GM12878 (cell line): ENCODE data around the gene ABCD3. TPM values are rescaled to one million over a fixed set of nuclear protein-coding genes. Genes with fewer than 3 reads are reported as not detected.

ENCODE experiments used
- ATAC-seq: fragments of 200-7000 bp; cut with Tn5 transposase; 3 replicates; pipeline ENCODE4 v1.9.1; 2020; ENCODE audit warnings: mild to moderate bottlenecking, moderate library complexity
- BruUV-seq: library from RNA; stranded (reverse); fragments of 400-500 nt; replicated peaks from 2 replicates; lab custom pipeline; 2021; lab: Mats Ljungman, UMichigan
- CTCF ChIA-PET: fragments of 300-600 bp; sonication (Branson Sonifier 250); formaldehyde crosslinking; extraction: SDS; loops from one replicate; lab custom pipeline; 2021; ENCODE audit warnings: inconsistent platforms; lab: Yijun Ruan, JAX
- POLR2A ChIA-PET: fragments of 350-600 bp; formaldehyde crosslinking; extraction: SDS; loops from one replicate; lab custom pipeline; 2021; ENCODE audit warnings: inconsistent platforms; lab: Charles Lee
- RAD21 ChIA-PET: fragments of 300-600 bp; sonication (Branson Sonifier 250); formaldehyde crosslinking; loops from one replicate; lab custom pipeline; 2023; ENCODE audit warnings: antibody characterized with exemption; ENCODE audit not compliant: unreplicated experiment; lab: Charles Lee
- SMC1A ChIA-PET: fragments of 300-600 bp; sonication (Branson Sonifier 250); formaldehyde crosslinking; loops from one replicate; lab custom pipeline; 2023; ENCODE audit not compliant: unreplicated experiment, uncharacterized antibody; lab: Charles Lee
- DNase-seq: peaks from one replicate; pipeline ENCODE4 v3.0.0-alpha.2; 2011; ENCODE audit warnings: low read depth, low spot score
- FAIRE-seq: peaks from 3 replicates; lab custom pipeline; 2011; peaks lifted over from hg19 to GRCh38; lab: Jason Lieb, UNC
- H2AFZ ChIP-seq: 2 replicates; pipeline ENCODE4 v1.6.0; 2011; ENCODE audit warnings: low read depth, low read length, control low read depth; ENCODE audit not compliant: control insufficient read depth
- H3K27ac ChIP-seq: 2 replicates; pipeline ENCODE4 v1.5.1; 2011; ENCODE audit warnings: control low read depth; ENCODE audit not compliant: control insufficient read depth, insufficient read depth
- H3K27me3 ChIP-seq, 2 experiments: replicated peaks in 1 of 2; 2 replicates each; pipeline versions ENCODE4 v1.6.0 to v1.6.1; 2011; ENCODE audit warnings: low read length in 1 of 2; ENCODE audit not compliant: control insufficient read depth in 2 of 2, insufficient read depth in 2 of 2
- H3K36me3 ChIP-seq, 2 experiments: 2 replicates each; pipeline ENCODE4 v1.5.1; 2011; ENCODE audit warnings: low read length in 1 of 2; ENCODE audit not compliant: control insufficient read depth in 2 of 2, insufficient read depth in 2 of 2
- H3K4me1 ChIP-seq: 2 replicates; pipeline ENCODE4 v1.6.1; 2011; ENCODE audit warnings: mild to moderate bottlenecking, low read length, moderate library complexity, mixed read lengths; ENCODE audit not compliant: control insufficient read depth, insufficient read depth
- H3K4me2 ChIP-seq: 2 replicates; pipeline ENCODE4 v1.6.0; 2011; ENCODE audit warnings: control low read depth; ENCODE audit not compliant: control insufficient read depth, insufficient read depth
- H3K4me3 ChIP-seq: fragments of 200-600 bp; sonication (generic); 2 replicates; pipeline ENCODE4 v1.5.1; 2016
- H3K79me2 ChIP-seq: 2 replicates; pipeline ENCODE4 v1.6.0; 2011; ENCODE audit warnings: low read length; ENCODE audit not compliant: control insufficient read depth, insufficient read depth
- H3K9ac ChIP-seq: 2 replicates; pipeline ENCODE4 v1.8.0; 2011; ENCODE audit warnings: low read length, control low read depth, mixed read lengths; ENCODE audit not compliant: control insufficient read depth, insufficient read depth
- H3K9me3 ChIP-seq: replicated peaks from 3 replicates; pipeline ENCODE4 v1.5.1; 2011; ENCODE audit warnings: mild to moderate bottlenecking, low read length; ENCODE audit not compliant: control insufficient read depth, insufficient read depth
- H4K20me1 ChIP-seq: 2 replicates; pipeline ENCODE4 v1.6.0; 2011; ENCODE audit not compliant: control insufficient read depth, insufficient read depth
- CEBPB ChIP-seq, 2 experiments: fragments of 150-350 bp in 1 of 2; IDR thresholded peaks; 2 replicates each; pipeline ENCODE4 v1.6.1; 2012 to 2014; ENCODE audit warnings: low read depth in 2 of 2, low read length in 2 of 2, borderline replicate concordance in 1 of 2, inconsistent platforms in 1 of 2
- DPF2 ChIP-seq: fragments of 450-650 bp; IDR thresholded peaks from 2 replicates; pipeline ENCODE4 v1.6.1; 2017; ENCODE audit warnings: mild to moderate bottlenecking
- KAT2A ChIP-seq: conservative IDR thresholded peaks from 2 replicates; pipeline ENCODE4 v1.6.1; 2011; ENCODE audit warnings: low read depth, low read length; ENCODE audit not compliant: control insufficient read depth
- MYB ChIP-seq: fragments of 150-350 bp; IDR thresholded peaks from 2 replicates; pipeline ENCODE4 v1.6.1; 2014; ENCODE audit warnings: mild to moderate bottlenecking, low read depth, low read length, borderline replicate concordance
- PAX5 ChIP-seq: IDR thresholded peaks from 2 replicates; pipeline ENCODE4 v1.6.1; 2011; ENCODE audit warnings: low read depth, low read length, borderline replicate concordance
- SP1 ChIP-seq: IDR thresholded peaks from one replicate; pipeline ENCODE4 v1.6.1; 2011; ENCODE audit warnings: low read depth, low read length
- YY1 ChIP-seq: IDR thresholded peaks from 2 replicates; pipeline ENCODE4 v1.6.1; 2011; ENCODE audit warnings: low read depth, mild to moderate bottlenecking, low read length
- ZBTB33 ChIP-seq: fragments of 450-650 bp; IDR thresholded peaks from 2 replicates; pipeline ENCODE4 v1.6.1; 2017; ENCODE audit warnings: mild to moderate bottlenecking
- WGBS: methylation state at CpG from one replicate; pipeline ENCODE4 v1.1.6; 2016; ENCODE audit warnings: low lambda C conversion rate; ENCODE audit not compliant: insufficient replicate concordance, insufficient coverage; ENCODE audit errors: missing lambda C conversion rate; 5-methylcytosine and 5-hydroxymethylcytosine counted together
- in situ Hi-C: fragments of 300-500 bp; cut with MboI; formaldehyde crosslinking; loops from 9 replicates; pipeline ENCODE4 v1.14.3; 2018; ENCODE audit warnings: mixed read lengths
- intact Hi-C: fragments of 100-400 bp; cut with micrococcal nuclease; formaldehyde crosslinking; loops from one replicate; pipeline ENCODE4 v1.14.2; 2022; ENCODE audit not compliant: unreplicated experiment
- polyA plus RNA-seq, 11 experiments: library from polyadenylated mRNA; depleted of rRNA in 4 of 11; unstranded in 6 of 11; stranded (reverse) in 5 of 11; fragments of >200 nt; fragmentation: Nextera tagmentation in 4 of 11; fragmentation: Illumina TruSeq in 1 of 11; extraction: Ambion mirVana in 4 of 11; extraction: Trizol in 1 of 11; gene quantifications; 1 replicate in 1 of 11; 2 replicates in 10 of 11; pipeline versions ENCODE4 v1.2.1 to v1.2.3, GENCODE V29; 2011 to 2016; ENCODE audit warnings: inconsistent platforms in 2 of 11, missing spikeins in 2 of 11, low read depth in 1 of 11
- total RNA-seq, 4 experiments: library from RNA; depleted of rRNA in 3 of 4; stranded (reverse); fragments of >200 nt in 3 of 4; fragmentation: Illumina TruSeq in 1 of 4; extraction: Trizol in 1 of 4; gene quantifications; 2 replicates each; pipeline versions ENCODE4 v1.2.1 to v1.2.3, GENCODE V29; 2013 to 2021

Gene ABCD3
- total and polyA plus RNA-seq, 10 of the 15 experiments (the other 5 are each of a cell fraction or from before 2014, with no cell fraction given) = 15.1 to 40.2 (median 24.1) TPM

DNA sequence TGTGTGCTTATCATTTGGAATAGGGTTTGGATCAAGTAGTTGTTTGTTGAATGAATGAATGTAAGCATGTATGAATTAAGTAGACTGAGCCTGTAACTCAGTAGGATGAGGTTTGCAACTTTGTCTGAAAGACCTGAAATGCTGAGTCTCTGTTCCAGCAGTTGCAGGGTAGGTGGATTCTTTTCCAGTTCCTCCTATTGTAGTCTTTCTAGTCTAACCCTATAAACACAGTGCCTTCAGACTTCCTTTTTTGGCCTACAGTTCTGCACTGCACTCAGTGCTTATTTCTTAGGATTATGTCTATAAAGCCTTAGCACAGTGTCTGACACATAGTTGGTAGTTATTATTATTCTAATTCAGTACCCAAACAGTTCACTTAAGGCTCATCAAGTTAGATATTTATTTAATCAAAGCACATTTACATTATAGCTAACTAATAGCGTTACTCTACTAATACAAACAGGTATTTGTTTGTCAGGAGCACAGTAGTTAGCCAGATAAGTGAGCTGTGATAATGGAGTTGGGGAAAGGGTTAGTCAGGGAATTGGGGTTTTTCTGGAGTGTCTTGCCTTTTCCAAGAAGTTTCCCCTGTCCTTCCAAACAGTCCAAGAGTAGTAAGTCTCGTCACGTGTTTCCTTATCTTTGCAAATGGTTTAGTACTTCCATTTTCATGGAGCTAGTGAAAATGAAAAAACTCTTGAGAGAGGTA is 45.0 kb downstream of the ABCD3 start:
- Histone ChIP-seq H3K4me1 (no peaks in the 10 kb centered on the region), H3K4me2 (no peak overlapping the region), H4K20me1 (no peaks in the 10 kb centered on the region), H2AFZ (no peak overlapping the region), H3K36me3 (peaks cover 1 to 4% of the 10 kb centered on the region in 2 experiments; a peak in 3 of 4 replicates), H3K4me3 (no peak overlapping the region), H3K27ac (no peak overlapping the region), H3K79me2 (no peaks in the 10 kb centered on the region), H3K9me3 (no peaks in the 10 kb centered on the region), H3K9ac (no peak overlapping the region), H3K27me3 (no peaks in the 10 kb centered on the region)
- no TSS peak for BruUV-seq
- WGBS = 92% methylated on average over 3 of the region's 3 CpGs
- in situ Hi-C loops = no loop called here
- ATAC-seq = no peak
- ChIA-PET SMC1A (interaction anchor here (0.6 to 3.1 kb wide), 17 partner anchors 12 to 643 kb away, joined by 3 to 29 read pairs (median 5); no protein-coding TSS in a partner anchor), CTCF (interaction anchor here (0.7 to 4.5 kb wide), 26 partner anchors 11 to 834 kb away, joined by 3 to 54 read pairs (median 5); no protein-coding TSS in a partner anchor), POLR2A (no interaction called here), RAD21 (interaction anchor here (0.7 to 2.3 kb wide), 7 partner anchors 13 to 437 kb away, joined by 3 to 16 read pairs (median 3); no protein-coding TSS in a partner anchor)
- intact Hi-C loops = loop anchor here (1.0 to 5.0 kb wide), 2 partner anchors 126 to 402 kb away; no protein-coding TSS in a partner anchor
- TF ChIP-seq ZBTB33 = no peak
- TF ChIP-seq DPF2 = no peak
- no peak for TF ChIP-seq KAT2A
- TF ChIP-seq SP1 = no peak
- TF ChIP-seq YY1 = no peak
- TF ChIP-seq CEBPB (IDR thresholded peaks at IDR 0.05; ENCODE audit: borderline replicate concordance in 1 of 2, low read depth in 2 of 2, low read length in 2 of 2) = no peak
- no peak for TF ChIP-seq PAX5
- TF ChIP-seq MYB = no peak
- no peak for DNase-seq
- FAIRE-seq = no peak
